Measurements from ENCODE around the gene HELB. TPM values are rescaled to one million over a fixed set of nuclear protein-coding genes. Genes with fewer than 3 reads are reported as not detected.
"Not testable (repeated sequence)": the region's sequence is repeated elsewhere in the genome, so short reads cannot be mapped to it uniquely, and the experiment has no call there.

Gene HELB
- total RNA-seq, 1 experiment from 2014 or later: 2.1 TPM

- intact Hi-C loops (cut with micrococcal nuclease): no loop called here
Measured at GRCh38 chr12:66297080-66297479, 5.2 kb upstream of the HELB start.

GRCh38 chr12:66297923-66298322 lies 4.4 kb upstream of the HELB start:
- POLR2A ChIA-PET (ENCODE audit: unreplicated experiment): no interaction called here
- H2AFZ ChIP-seq (ENCODE audit: low read length): no peak overlapping the region
- no peak overlapping the region for H3K27ac ChIP-seq (ENCODE audit: low read length)
- BruUV-seq (replicated peaks): no TSS peak
- H3K4me1 ChIP-seq (ENCODE audit: insufficient read depth, low read length): no peaks in the 10 kb centered on the region
- H3K4me2 ChIP-seq (ENCODE audit: low read length): no peak overlapping the region
- no peak overlapping the region for H3K4me3 ChIP-seq (ENCODE audit: low read length)
- no peaks in the 10 kb centered on the region for H3K9me3 ChIP-seq (ENCODE audit: low read length)
- intact Hi-C loops (cut with micrococcal nuclease): no loop called here
- no peaks in the 10 kb centered on the region for H4K20me1 ChIP-seq (ENCODE audit: low read length)
- no peak for TF ChIP-seq EZH2 (IDR thresholded peaks at IDR 0.05; ENCODE audit: low read length, unreplicated experiment)
- no peak for TF ChIP-seq CTCF (conservative IDR thresholded peaks at IDR 0.05; ENCODE audit: low read depth, low read length)
- no peak for TF ChIP-seq EZH2phosphoT487 (IDR thresholded peaks at IDR 0.05; ENCODE audit: borderline replicate concordance, low read length)
- H3K36me3 ChIP-seq (ENCODE audit: low read depth, low read length): no peaks in the 10 kb centered on the region
- no peak for ATAC-seq
- no peak for DNase-seq
- no peaks in the 10 kb centered on the region for H3K79me2 ChIP-seq (ENCODE audit: low read length)
- 0 out of 2 replicates have a peak, but pooled peaks cover 6% of the 10 kb centered on the region for H3K27me3 ChIP-seq (ENCODE audit: low read length)
- no peak overlapping the region for H3K9ac ChIP-seq (ENCODE audit: low read length)
- CTCF ChIA-PET: no interaction called here
- no peaks in the 10 kb centered on the region for H3F3A ChIP-seq (ENCODE audit: low read length, unreplicated experiment)
- H3K9me2 ChIP-seq (replicated peaks; ENCODE audit: low read length): no peaks in the 10 kb centered on the region

More at GRCh38 chr12:66297080-66297479, 5.2 kb upstream of the HELB start:
- Histone ChIP-seq H2AFZ (ENCODE audit: low read length) (no peak overlapping the region), H3K36me3 (ENCODE audit: low read depth, low read length) (no peaks in the 10 kb centered on the region), H4K20me1 (ENCODE audit: low read length) (no peaks in the 10 kb centered on the region), H3K4me2 (ENCODE audit: low read length) (no peak overlapping the region), H3K4me1 (ENCODE audit: insufficient read depth, low read length) (no peaks in the 10 kb centered on the region), H3K27me3 (ENCODE audit: low read length) (0 out of 2 replicates have a peak, but pooled peaks cover 6% of the 10 kb centered on the region), H3K9ac (ENCODE audit: low read length) (no peak overlapping the region), H3K79me2 (ENCODE audit: low read length) (no peaks in the 10 kb centered on the region), H3K9me3 (ENCODE audit: low read length) (no peaks in the 10 kb centered on the region), H3K27ac (ENCODE audit: low read length) (no peak overlapping the region), H3K4me3 (ENCODE audit: low read length) (no peak overlapping the region), H3K9me2 (replicated peaks; ENCODE audit: low read length) (no peaks in the 10 kb centered on the region), H3F3A (ENCODE audit: low read length, unreplicated experiment) (no peaks in the 10 kb centered on the region)
- BruUV-seq (replicated peaks): no TSS peak
- ChIA-PET POLR2A (ENCODE audit: unreplicated experiment) (no interaction called here), CTCF (no interaction called here)
- DNase-seq (no peak), ATAC-seq (no peak)
- TF ChIP-seq EZH2 (IDR thresholded peaks at IDR 0.05; ENCODE audit: low read length, unreplicated experiment) (no peak), CTCF (conservative IDR thresholded peaks at IDR 0.05; ENCODE audit: low read depth, low read length) (no peak), EZH2phosphoT487 (IDR thresholded peaks at IDR 0.05; ENCODE audit: borderline replicate concordance, low read length) (no peak)

GRCh38 chr12:66302827-66303169 lies 505 bp downstream of the HELB start:
- TF ChIP-seq EZH2 (IDR thresholded peaks at IDR 0.05; ENCODE audit: low read length, unreplicated experiment) (no peak), CTCF (conservative IDR thresholded peaks at IDR 0.05; ENCODE audit: low read depth, low read length) (no peak), EZH2phosphoT487 (IDR thresholded peaks at IDR 0.05; ENCODE audit: borderline replicate concordance, low read length) (no peak)
- peak overlapping the region; percentile 80 for H3K9ac ChIP-seq (ENCODE audit: low read length)
- CTCF ChIA-PET: interaction anchor here (0.6 to 0.7 kb wide), 3 partner anchors 21 to 42 kb away, joined by 8 to 16 read pairs (median 10); no protein-coding TSS in a partner anchor
- peak overlapping the region; percentile 57 for H3K27ac ChIP-seq (ENCODE audit: low read length)
- ATAC-seq (no peak), DNase-seq (no peak)
- no peaks in the 10 kb centered on the region for H4K20me1 ChIP-seq (ENCODE audit: low read length)
- intact Hi-C loops (cut with micrococcal nuclease): loop anchor here (10.0 kb wide), 1 partner anchor 158 kb away; no protein-coding TSS in a partner anchor
- H3K9me2 ChIP-seq (replicated peaks; ENCODE audit: low read length): no peaks in the 10 kb centered on the region
- H3K9me3 ChIP-seq (ENCODE audit: low read length): no peaks in the 10 kb centered on the region
- peaks cover 17% of the 10 kb centered on the region for H3K4me1 ChIP-seq (ENCODE audit: insufficient read depth, low read length)
- TSS peak; percentile 78 for BruUV-seq (replicated peaks)
- H3K79me2 ChIP-seq (ENCODE audit: low read length): peaks cover 15% of the 10 kb centered on the region
- no peaks in the 10 kb centered on the region for H3K27me3 ChIP-seq (ENCODE audit: low read length)
- H2AFZ ChIP-seq (ENCODE audit: low read length): peak overlapping the region; percentile 99
- POLR2A ChIA-PET (ENCODE audit: unreplicated experiment): interaction anchor here (0.6 to 1.0 kb wide), 2 partner anchors 158 to 1160 kb away, joined by 3 to 6 read pairs; no protein-coding TSS in a partner anchor
- H3F3A ChIP-seq (ENCODE audit: low read length, unreplicated experiment): no peaks in the 10 kb centered on the region
- H3K4me2 ChIP-seq (ENCODE audit: low read length): peak overlapping the region; percentile 95
- H3K36me3 ChIP-seq (ENCODE audit: low read depth, low read length): no peaks in the 10 kb centered on the region; the same call in 1 of the 2 replicates
- H3K4me3 ChIP-seq (ENCODE audit: low read length): peak overlapping the region; percentile 98

GRCh38 chr12:66303316-66303804 lies 1.1 kb downstream of the HELB start:
- DNase-seq (peak; percentile 48), ATAC-seq (peak; percentile 23)
- 0 out of 2 replicates have a peak overlapping the region, but pooled peaks have one; percentile 99 for H2AFZ ChIP-seq (ENCODE audit: low read length)
- not testable (repeated sequence) for H3K27me3 ChIP-seq (ENCODE audit: low read length); H3K9ac ChIP-seq (ENCODE audit: low read length); H3F3A ChIP-seq (ENCODE audit: low read length, unreplicated experiment); H4K20me1 ChIP-seq (ENCODE audit: low read length); H3K9me3 ChIP-seq (ENCODE audit: low read length); BruUV-seq (replicated peaks); H3K27ac ChIP-seq (ENCODE audit: low read length); H3K9me2 ChIP-seq (replicated peaks; ENCODE audit: low read length); H3K36me3 ChIP-seq (ENCODE audit: low read depth, low read length)
- CTCF ChIA-PET: interaction anchor here (0.6 kb wide), 1 partner anchor 25 kb away, joined by 8 read pairs; no protein-coding TSS in a partner anchor
- intact Hi-C loops (cut with micrococcal nuclease): loop anchor here (10.0 kb wide), 1 partner anchor 159 kb away; no protein-coding TSS in a partner anchor
- POLR2A ChIA-PET (ENCODE audit: unreplicated experiment): interaction anchor here (1.0 kb wide), 1 partner anchor 158 kb away, joined by 3 read pairs; no protein-coding TSS in a partner anchor
- H3K4me3 ChIP-seq (ENCODE audit: low read length): peak overlapping the region; percentile 98
- H3K4me1 ChIP-seq (ENCODE audit: insufficient read depth, low read length): peaks cover 17% of the 10 kb centered on the region
- H3K4me2 ChIP-seq (ENCODE audit: low read length): peak overlapping the region; percentile 95
- peaks cover 15% of the 10 kb centered on the region for H3K79me2 ChIP-seq (ENCODE audit: low read length)

Data from PC-3 (cell line).